CD4-positive, alpha-beta T cell treated with Interferon gamma for 1 hour (primary cell): Measurements from ENCODE around the gene ZCWPW1.

Experiments used
- DNase-seq: peaks from one replicate; pipeline ENCODE4 v3.0.0-alpha.2; 2020

ZCWPW1 gene

GRCh38 chr7:100431286-100431735 lies 2.8 kb upstream of the ZCWPW1 start:
- DNase-seq: no peak

- peak; percentile 48 for DNase-seq
These were observed 2.2 kb upstream of the ZCWPW1 start for GRCh38 chr7:100430493-100431285.

GRCh38 chr7:100429637-100430492 lies 1.4 kb upstream of the ZCWPW1 start, which contains the start of gene MEPCE:
MEPCE (plus strand) TSS chr7:100429831; CDS start chr7:100430019, 188 bp downstream.
- DNase-seq: peak; percentile 95

GRCh38 chr7:100428967-100429636 lies 599 bp upstream of the ZCWPW1 start:
- peak; percentile 100 for DNase-seq

- DNase-seq: no peak
These were observed 723 bp downstream of the ZCWPW1 start for GRCh38 chr7:100427762-100428198.

- DNase-seq: no peak
These were observed 2.0 kb downstream of the ZCWPW1 start for GRCh38 chr7:100426516-100426915.

- DNase-seq: no peak
These were observed 3.2 kb downstream of the ZCWPW1 start for GRCh38 chr7:100425347-100425746.

- DNase-seq: no peak
These were observed 5.2 kb downstream of the ZCWPW1 start for GRCh38 chr7:100423315-100423714.

- DNase-seq: no peak
These were observed 8.8 kb downstream of the ZCWPW1 start for GRCh38 chr7:100419660-100420226.

GRCh38 chr7:100418930-100419659 lies 9.4 kb downstream of the ZCWPW1 start:
- no peak for DNase-seq

- no peak for DNase-seq
These were observed 13.1 kb downstream of the ZCWPW1 start for GRCh38 chr7:100415448-100415847.

- DNase-seq: no peak
These were observed 14.6 kb downstream of the ZCWPW1 start for GRCh38 chr7:100413889-100414288.

- DNase-seq: no peak
These were observed 15.2 kb downstream of the ZCWPW1 start for GRCh38 chr7:100413346-100413745.

- no peak for DNase-seq
These were observed 17.4 kb downstream of the ZCWPW1 start for GRCh38 chr7:100411101-100411500.

GRCh38 chr7:100407285-100408180 lies 21.0 kb downstream of the ZCWPW1 start:
- peak; percentile 39 for DNase-seq

GRCh38 chr7:100406767-100407166 lies 21.7 kb downstream of the ZCWPW1 start:
- DNase-seq: no peak

- no peak for DNase-seq
These were observed 26.3 kb downstream of the ZCWPW1 start for GRCh38 chr7:100402241-100402640.

- no peak for DNase-seq
These were observed 26.7 kb downstream of the ZCWPW1 start for GRCh38 chr7:100401811-100402210.

- DNase-seq: no peak
These were observed 27.8 kb downstream of the ZCWPW1 start for GRCh38 chr7:100400656-100401055.

GRCh38 chr7:100400041-100400440 lies 28.5 kb downstream of the ZCWPW1 start:
- no peak for DNase-seq

GRCh38 chr7:100398239-100398638 lies 30.3 kb downstream of the ZCWPW1 start:
- DNase-seq: no peak
